ENCODE data around the gene LINS1. TPM values are rescaled to one million over a fixed set of nuclear protein-coding genes. Genes with fewer than 3 reads are reported as not detected.

The LINS1 gene
- total and polyA plus RNA-seq, 2 donors (not counting 1 experiment from before 2014, with no cell fraction given): 14.3 to 46.4 TPM

GRCh38 chr15:100642950-100643338 is 41.0 kb upstream of the LINS1 start:
- Histone ChIP-seq H2AFZ (ENCODE audit: insufficient read depth, low read depth, low read length, poor library complexity, severe bottlenecking) (no peak overlapping the region), H3K79me2 (ENCODE audit: control insufficient read depth, insufficient read depth, low read length) (peaks cover 48% of the 10 kb centered on the region), H3K27me3 (replicated peaks in 1 of 4; ENCODE audit: control extremely low read depth in 1 of 4, control insufficient read depth in 3 of 4, insufficient read depth in 4 of 4, low read length in 3 of 4) (no peaks in the 10 kb centered on the region), H3K9ac (ENCODE audit: low read length) (no peak overlapping the region), H3K27ac (ENCODE audit: low read length in 2 of 2) (no peak overlapping the region), H3K9me3 (ENCODE audit: control extremely low read depth in 1 of 3, control insufficient read depth in 2 of 3, insufficient read depth in 1 of 3, low read length in 2 of 3) (no peaks in the 10 kb centered on the region), H3K4me2 (replicated peaks; ENCODE audit: low read depth, low read length, poor library complexity, severe bottlenecking) (no peak overlapping the region), H3K36me3 (replicated peaks in 1 of 2; ENCODE audit: control extremely low read depth in 1 of 2, control insufficient read depth in 1 of 2, extremely low read depth in 1 of 2, insufficient read depth in 2 of 2, low read length in 1 of 2) (peaks cover 0 to 9% of the 10 kb centered on the region in 2 experiments), H4K20me1 (ENCODE audit: control insufficient read depth, insufficient read depth, low read length, poor library complexity, severe bottlenecking) (peaks cover 62% of the 10 kb centered on the region), H3K4me3 (ENCODE audit: control extremely low read depth in 1 of 5, extremely low read depth in 1 of 5, insufficient read depth in 1 of 5, low read depth in 2 of 5, low read length in 4 of 5) (no peak overlapping the region), H3K4me1 (ENCODE audit: control insufficient read depth in 2 of 2, insufficient read depth in 2 of 2, low read length in 2 of 2) (no peaks in the 10 kb centered on the region)
- ATAC-seq (ENCODE audit: low read depth) (no peak), DNase-seq (no peak)
- TF ChIP-seq CTCF (IDR thresholded peaks at IDR 0.05) (no peak), EZH2 (IDR thresholded peaks at IDR 0.05; ENCODE audit: borderline replicate concordance, insufficient read depth, low read depth, low read length, poor library complexity, severe bottlenecking) (no peak)
- CTCF ChIA-PET: no interaction called here
- H3K27me3 Mint-ChIP-seq: no peaks in the 10 kb centered on the region
- H3K9me3 Mint-ChIP-seq (ENCODE audit: insufficient read depth): no peaks in the 10 kb centered on the region
- intact Hi-C loops (cut with micrococcal nuclease): no loop called here
- H3K27ac Mint-ChIP-seq: no peak overlapping the region
- POLR2A ChIA-PET: no interaction called here
- H3K4me1 Mint-ChIP-seq: peaks cover 23% of the 10 kb centered on the region
- 100% methylated on average over 2 of the region's 4 CpGs for WGBS (ENCODE audit: insufficient coverage)
- H3K4me3 Mint-ChIP-seq: no peak overlapping the region

GRCh38 chr15:100642213-100642949 is 40.4 kb upstream of the LINS1 start:
- H3K4me2 ChIP-seq (replicated peaks; ENCODE audit: low read depth, low read length, poor library complexity, severe bottlenecking): no peak overlapping the region
- peaks cover 24% of the 10 kb centered on the region for H3K4me1 Mint-ChIP-seq
- no peaks in the 10 kb centered on the region for H3K9me3 Mint-ChIP-seq (ENCODE audit: insufficient read depth)
- peaks cover 49% of the 10 kb centered on the region for H3K79me2 ChIP-seq (ENCODE audit: control insufficient read depth, insufficient read depth, low read length)
- intact Hi-C loops (cut with micrococcal nuclease): no loop called here
- no peak overlapping the region for H3K9ac ChIP-seq (ENCODE audit: low read length)
- ChIA-PET CTCF (no interaction called here), POLR2A (no interaction called here)
- peaks cover 0 to 7% of the 10 kb centered on the region in 2 experiments for H3K36me3 ChIP-seq (replicated peaks in 1 of 2; ENCODE audit: control extremely low read depth in 1 of 2, control insufficient read depth in 1 of 2, extremely low read depth in 1 of 2, insufficient read depth in 2 of 2, low read length in 1 of 2)
- no peaks in the 10 kb centered on the region for H3K4me1 ChIP-seq (ENCODE audit: control insufficient read depth in 2 of 2, insufficient read depth in 2 of 2, low read length in 2 of 2)
- no peak overlapping the region for H3K27ac ChIP-seq (ENCODE audit: low read length in 2 of 2)
- peaks cover 62% of the 10 kb centered on the region for H4K20me1 ChIP-seq (ENCODE audit: control insufficient read depth, insufficient read depth, low read length, poor library complexity, severe bottlenecking)
- no peak for ATAC-seq (ENCODE audit: low read depth)
- H3K27me3 ChIP-seq (replicated peaks in 1 of 4; ENCODE audit: control extremely low read depth in 1 of 4, control insufficient read depth in 3 of 4, insufficient read depth in 4 of 4, low read length in 3 of 4): no peaks in the 10 kb centered on the region
- H3K4me3 ChIP-seq (ENCODE audit: control extremely low read depth in 1 of 5, extremely low read depth in 1 of 5, insufficient read depth in 1 of 5, low read depth in 2 of 5, low read length in 4 of 5): no peak overlapping the region
- TF ChIP-seq CTCF (IDR thresholded peaks at IDR 0.05) (no peak), EZH2 (IDR thresholded peaks at IDR 0.05; ENCODE audit: borderline replicate concordance, insufficient read depth, low read depth, low read length, poor library complexity, severe bottlenecking) (no peak)
- WGBS (ENCODE audit: insufficient coverage): 92% methylated on average over 8 of the region's 9 CpGs
- H3K27me3 Mint-ChIP-seq: no peaks in the 10 kb centered on the region
- no peak overlapping the region for H3K4me3 Mint-ChIP-seq
- DNase-seq: no peak
- no peaks in the 10 kb centered on the region for H3K9me3 ChIP-seq (ENCODE audit: control extremely low read depth in 1 of 3, control insufficient read depth in 2 of 3, insufficient read depth in 1 of 3, low read length in 2 of 3)
- no peak overlapping the region for H2AFZ ChIP-seq (ENCODE audit: insufficient read depth, low read depth, low read length, poor library complexity, severe bottlenecking)
- H3K27ac Mint-ChIP-seq: no peak overlapping the region
